ENCODE data around the gene ATCAY. TPM values are rescaled to one million over a fixed set of nuclear protein-coding genes. Genes with fewer than 3 reads are reported as not detected.

The ATCAY gene
- total RNA-seq, 2 donors from 2014 or later: not detected

- no peak for TF ChIP-seq CTCF (IDR thresholded peaks at IDR 0.05)
- peaks cover 17% of the 10 kb centered on the region for H3K9me3 ChIP-seq
- H3K27ac ChIP-seq: no peak overlapping the region
- DNase-seq (ENCODE audit: low spot score): no peak
- H3K4me3 ChIP-seq: no peak overlapping the region
- no peaks in the 10 kb centered on the region for H3K4me1 ChIP-seq (ENCODE audit: control insufficient read depth in 1 of 2, low read depth in 2 of 2)
- no peaks in the 10 kb centered on the region for H3K27me3 ChIP-seq (replicated peaks; ENCODE audit: insufficient read depth)
- no peak for ATAC-seq (ENCODE audit: insufficient number of reproducible peaks, low FRiP score, low read depth)
- no peaks in the 10 kb centered on the region for H3K36me3 ChIP-seq
These were observed 31.4 kb upstream of the ATCAY start for GRCh38 chr19:3849092-3849491.

GRCh38 chr19:3849787-3850186 is 30.7 kb upstream of the ATCAY start:
- DNase-seq (ENCODE audit: low spot score) (no peak), ATAC-seq (ENCODE audit: insufficient number of reproducible peaks, low FRiP score, low read depth) (no peak)
- Histone ChIP-seq H3K9me3 (peaks cover 17% of the 10 kb centered on the region), H3K36me3 (no peaks in the 10 kb centered on the region), H3K4me1 (ENCODE audit: control insufficient read depth in 1 of 2, low read depth in 2 of 2) (no peaks in the 10 kb centered on the region), H3K4me3 (no peak overlapping the region), H3K27me3 (replicated peaks; ENCODE audit: insufficient read depth) (no peaks in the 10 kb centered on the region), H3K27ac (no peak overlapping the region)
- TF ChIP-seq CTCF (IDR thresholded peaks at IDR 0.05): no peak

GRCh38 chr19:3850320-3850972 is 30.0 kb upstream of the ATCAY start:
- DNase-seq (ENCODE audit: low spot score) (no peak), ATAC-seq (ENCODE audit: insufficient number of reproducible peaks, low FRiP score, low read depth) (no peak)
- no peak overlapping the region for H3K4me3 ChIP-seq
- peaks cover 17% of the 10 kb centered on the region for H3K9me3 ChIP-seq
- no peak overlapping the region for H3K27ac ChIP-seq
- no peaks in the 10 kb centered on the region for H3K4me1 ChIP-seq (ENCODE audit: control insufficient read depth in 1 of 2, low read depth in 2 of 2)
- no peak for TF ChIP-seq CTCF (IDR thresholded peaks at IDR 0.05)
- no peaks in the 10 kb centered on the region for H3K36me3 ChIP-seq
- H3K27me3 ChIP-seq (replicated peaks; ENCODE audit: insufficient read depth): no peaks in the 10 kb centered on the region

- H3K27ac ChIP-seq: no peak overlapping the region
- no peaks in the 10 kb centered on the region for H3K36me3 ChIP-seq
- no peaks in the 10 kb centered on the region for H3K27me3 ChIP-seq (replicated peaks; ENCODE audit: insufficient read depth)
- no peak for DNase-seq (ENCODE audit: low spot score)
- ATAC-seq (ENCODE audit: insufficient number of reproducible peaks, low FRiP score, low read depth): no peak
- H3K4me3 ChIP-seq: no peak overlapping the region
- TF ChIP-seq CTCF (IDR thresholded peaks at IDR 0.05): no peak
- H3K4me1 ChIP-seq (ENCODE audit: control insufficient read depth in 1 of 2, low read depth in 2 of 2): no peaks in the 10 kb centered on the region
- H3K9me3 ChIP-seq: peaks cover 17% of the 10 kb centered on the region
These were observed 29.0 kb upstream of the ATCAY start for GRCh38 chr19:3851254-3852176.

GRCh38 chr19:3852177-3852511 is 28.3 kb upstream of the ATCAY start:
- H3K4me3 ChIP-seq: no peak overlapping the region
- no peak for TF ChIP-seq CTCF (IDR thresholded peaks at IDR 0.05)
- peaks cover 17% of the 10 kb centered on the region for H3K9me3 ChIP-seq
- no peaks in the 10 kb centered on the region for H3K4me1 ChIP-seq (ENCODE audit: control insufficient read depth in 1 of 2, low read depth in 2 of 2)
- DNase-seq (ENCODE audit: low spot score) (no peak), ATAC-seq (ENCODE audit: insufficient number of reproducible peaks, low FRiP score, low read depth) (no peak)
- H3K36me3 ChIP-seq: no peaks in the 10 kb centered on the region
- no peak overlapping the region for H3K27ac ChIP-seq
- no peaks in the 10 kb centered on the region for H3K27me3 ChIP-seq (replicated peaks; ENCODE audit: insufficient read depth)

Measured in thoracic aorta (tissue), 2 donors.